ENCODE measurements around the gene AURKAIP1. TPM values are rescaled to one million over a fixed set of nuclear protein-coding genes. Genes with fewer than 3 reads are reported as not detected.

Gene AURKAIP1
- total and polyA plus RNA-seq, 2 of the 13 experiments (the other 11 are each of a cell fraction or from before 2014, with no cell fraction given): 69.5 to 175 TPM

DNA sequence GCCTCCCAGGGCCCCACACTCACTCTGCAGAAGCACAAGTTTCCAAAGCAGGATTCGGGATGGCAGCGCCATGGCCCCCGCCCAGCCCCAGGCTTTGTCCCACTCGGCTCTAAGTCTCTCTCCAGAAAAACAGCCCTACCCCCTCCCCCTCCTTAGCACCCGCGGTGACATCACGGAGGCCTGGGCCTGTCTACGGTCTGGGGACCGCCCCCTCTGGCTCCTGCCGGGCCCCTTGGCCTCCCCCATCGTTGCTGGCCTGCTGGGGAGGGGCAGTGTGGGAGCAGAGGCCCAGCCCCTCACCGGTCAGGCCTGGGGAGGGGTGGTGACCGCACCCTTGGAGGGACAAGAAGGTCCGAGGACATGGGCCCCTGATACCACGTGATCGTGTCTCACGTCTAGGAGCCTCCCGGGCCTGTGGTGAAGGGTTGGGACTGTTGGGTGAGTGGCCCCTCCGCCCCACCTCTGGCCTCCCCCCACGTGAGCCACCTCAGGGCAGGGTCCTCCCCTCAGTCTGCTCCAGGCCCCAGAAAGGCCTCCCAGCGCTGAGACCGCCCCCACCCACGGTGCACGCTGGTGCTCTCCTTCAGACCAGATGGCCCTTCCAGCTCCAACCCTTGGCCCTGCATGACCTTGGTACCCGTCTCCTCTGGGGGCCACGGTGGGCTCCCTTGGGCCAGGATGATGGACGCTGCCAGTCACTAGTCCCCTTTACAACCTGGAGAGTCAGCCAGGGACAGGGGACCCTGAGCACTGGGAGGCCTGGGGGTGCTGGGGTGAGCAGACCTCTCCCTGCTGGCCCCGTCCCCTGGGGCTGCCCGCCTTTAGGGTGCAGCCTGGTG lies 16.4 kb downstream of the AURKAIP1 start, which contains the start of gene MXRA8 (continued):
- TF ChIP-seq NCOA5 (CRISPR knock-in tag; IDR thresholded peaks at IDR 0.05): no peak
- TF ChIP-seq, protein P1, sequence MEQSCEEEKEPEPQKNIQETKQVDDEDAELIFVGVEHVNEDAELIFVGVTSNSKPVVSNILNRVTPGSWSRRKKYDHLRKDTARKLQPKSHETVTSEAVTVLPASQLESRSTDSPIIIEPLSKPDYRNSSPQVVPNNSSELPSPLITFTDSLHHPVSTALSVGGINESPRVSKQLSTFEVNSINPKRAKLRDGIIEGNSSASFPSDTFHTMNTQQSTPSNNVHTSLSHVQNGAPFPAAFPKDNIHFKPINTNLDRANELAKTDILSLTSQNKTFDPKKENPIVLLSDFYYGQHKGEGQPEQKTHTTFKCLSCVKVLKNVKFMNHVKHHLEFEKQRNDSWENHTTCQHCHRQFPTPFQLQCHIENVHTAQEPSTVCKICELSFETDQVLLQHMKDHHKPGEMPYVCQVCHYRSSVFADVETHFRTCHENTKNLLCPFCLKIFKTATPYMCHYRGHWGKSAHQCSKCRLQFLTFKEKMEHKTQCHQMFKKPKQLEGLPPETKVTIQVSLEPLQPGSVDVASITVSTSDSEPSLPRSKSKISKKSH (CRISPR knock-in tag; IDR thresholded peaks at IDR 0.05; ENCODE audit: borderline replicate concordance): no peak; the same call in 1 of the 2 replicates
- TF ChIP-seq MYC (CRISPR knock-in tag; IDR thresholded peaks at IDR 0.05; ENCODE audit: borderline replicate concordance): peak; percentile 51
- TF ChIP-seq NFKBIZ (CRISPR knock-in tag; IDR thresholded peaks at IDR 0.05): peak; percentile 8; the same call in 1 of the 2 replicates
- TF ChIP-seq JUN (CRISPR knock-in tag; IDR thresholded peaks at IDR 0.05): 0 out of 2 replicates have a peak, but pooled peaks have one; percentile 23
- TF ChIP-seq HNRNPK (IDR thresholded peaks at IDR 0.05; ENCODE audit: low read depth, low read length, poor library complexity, severe bottlenecking): peak; percentile 48
- TF ChIP-seq ZNF333 (CRISPR knock-in tag; IDR thresholded peaks at IDR 0.05; ENCODE audit: borderline replicate concordance): peak; percentile 56; the same call in 1 of the 2 replicates
- TF ChIP-seq, protein P2, sequence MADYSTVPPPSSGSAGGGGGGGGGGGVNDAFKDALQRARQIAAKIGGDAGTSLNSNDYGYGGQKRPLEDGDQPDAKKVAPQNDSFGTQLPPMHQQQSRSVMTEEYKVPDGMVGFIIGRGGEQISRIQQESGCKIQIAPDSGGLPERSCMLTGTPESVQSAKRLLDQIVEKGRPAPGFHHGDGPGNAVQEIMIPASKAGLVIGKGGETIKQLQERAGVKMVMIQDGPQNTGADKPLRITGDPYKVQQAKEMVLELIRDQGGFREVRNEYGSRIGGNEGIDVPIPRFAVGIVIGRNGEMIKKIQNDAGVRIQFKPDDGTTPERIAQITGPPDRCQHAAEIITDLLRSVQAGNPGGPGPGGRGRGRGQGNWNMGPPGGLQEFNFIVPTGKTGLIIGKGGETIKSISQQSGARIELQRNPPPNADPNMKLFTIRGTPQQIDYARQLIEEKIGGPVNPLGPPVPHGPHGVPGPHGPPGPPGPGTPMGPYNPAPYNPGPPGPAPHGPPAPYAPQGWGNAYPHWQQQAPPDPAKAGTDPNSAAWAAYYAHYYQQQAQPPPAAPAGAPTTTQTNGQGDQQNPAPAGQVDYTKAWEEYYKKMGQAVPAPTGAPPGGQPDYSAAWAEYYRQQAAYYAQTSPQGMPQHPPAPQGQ (CRISPR knock-in tag; IDR thresholded peaks at IDR 0.05; ENCODE audit: borderline replicate concordance): no peak
- TF ChIP-seq ZNF605 (CRISPR knock-in tag; IDR thresholded peaks at IDR 0.05): no peak
- no peak for TF ChIP-seq FOXK2 (IDR thresholded peaks at IDR 0.05)
- TF ChIP-seq KLF16 (CRISPR knock-in tag; IDR thresholded peaks at IDR 0.05): peak in 1 of 2 experiments; percentile 44; a peak in 1 of 4 replicates
- no peak for TF ChIP-seq ZNF879 (CRISPR knock-in tag; IDR thresholded peaks at IDR 0.05)
- TF ChIP-seq NR2F6 (IDR thresholded peaks at IDR 0.05): peak; percentile 51; the same call in 1 of the 2 replicates
- no peak; the same call in 1 of the 2 replicates for TF ChIP-seq NR2F6 (CRISPR knock-in tag; IDR thresholded peaks at IDR 0.05)
- TF ChIP-seq RBFOX2 (IDR thresholded peaks at IDR 0.05; ENCODE audit: low read depth, low read length): peak; percentile 72
- TF ChIP-seq, protein P3, sequence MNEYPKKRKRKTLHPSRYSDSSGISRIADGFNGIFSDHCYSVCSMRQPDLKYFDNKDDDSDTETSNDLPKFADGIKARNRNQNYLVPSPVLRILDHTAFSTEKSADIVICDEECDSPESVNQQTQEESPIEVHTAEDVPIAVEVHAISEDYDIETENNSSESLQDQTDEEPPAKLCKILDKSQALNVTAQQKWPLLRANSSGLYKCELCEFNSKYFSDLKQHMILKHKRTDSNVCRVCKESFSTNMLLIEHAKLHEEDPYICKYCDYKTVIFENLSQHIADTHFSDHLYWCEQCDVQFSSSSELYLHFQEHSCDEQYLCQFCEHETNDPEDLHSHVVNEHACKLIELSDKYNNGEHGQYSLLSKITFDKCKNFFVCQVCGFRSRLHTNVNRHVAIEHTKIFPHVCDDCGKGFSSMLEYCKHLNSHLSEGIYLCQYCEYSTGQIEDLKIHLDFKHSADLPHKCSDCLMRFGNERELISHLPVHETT (CRISPR knock-in tag; conservative IDR thresholded peaks at IDR 0.05): peak; percentile 61; the same call in 1 of the 2 replicates
- TF ChIP-seq ZSCAN22 (CRISPR knock-in tag; IDR thresholded peaks at IDR 0.05): peak; percentile 40; the same call in 1 of the 2 replicates
- TF ChIP-seq, protein P4, sequence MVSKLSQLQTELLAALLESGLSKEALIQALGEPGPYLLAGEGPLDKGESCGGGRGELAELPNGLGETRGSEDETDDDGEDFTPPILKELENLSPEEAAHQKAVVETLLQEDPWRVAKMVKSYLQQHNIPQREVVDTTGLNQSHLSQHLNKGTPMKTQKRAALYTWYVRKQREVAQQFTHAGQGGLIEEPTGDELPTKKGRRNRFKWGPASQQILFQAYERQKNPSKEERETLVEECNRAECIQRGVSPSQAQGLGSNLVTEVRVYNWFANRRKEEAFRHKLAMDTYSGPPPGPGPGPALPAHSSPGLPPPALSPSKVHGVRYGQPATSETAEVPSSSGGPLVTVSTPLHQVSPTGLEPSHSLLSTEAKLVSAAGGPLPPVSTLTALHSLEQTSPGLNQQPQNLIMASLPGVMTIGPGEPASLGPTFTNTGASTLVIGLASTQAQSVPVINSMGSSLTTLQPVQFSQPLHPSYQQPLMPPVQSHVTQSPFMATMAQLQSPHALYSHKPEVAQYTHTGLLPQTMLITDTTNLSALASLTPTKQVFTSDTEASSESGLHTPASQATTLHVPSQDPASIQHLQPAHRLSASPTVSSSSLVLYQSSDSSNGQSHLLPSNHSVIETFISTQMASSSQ (IDR thresholded peaks at IDR 0.05; ENCODE audit: low read depth): no peak
- TF ChIP-seq, protein P4 (CRISPR knock-in tag; IDR thresholded peaks at IDR 0.05; ENCODE audit: borderline replicate concordance): peak; percentile 33; the same call in 1 of the 2 replicates
- TF ChIP-seq KDM6A (CRISPR knock-in tag; IDR thresholded peaks at IDR 0.05; ENCODE audit: low read depth): peak; percentile 53; the same call in 1 of the 2 replicates
- TF ChIP-seq ZBTB7A (CRISPR knock-in tag; IDR thresholded peaks at IDR 0.05): peak; percentile 88
